NCI-H748 treated with DMSO at 0.1 percent for 48 hours (cell line): Measurements from ENCODE around the gene MICA.
"Not testable (repeated sequence)": the region's sequence is repeated elsewhere in the genome, so short reads cannot be mapped to it uniquely, and the experiment has no call there.

ENCODE experiments used
- DNase-seq: peaks from one replicate; lab custom pipeline; 2025; lab: John Stamatoyannopoulos, UW

The MICA gene

GRCh38 chr6:31383149-31383548 lies 20.2 kb upstream of the MICA start:
- DNase-seq, result no peak

GRCh38 chr6:31385041-31385440 lies 18.4 kb upstream of the MICA start:
- DNase-seq, result no peak

- no peak for DNase-seq
These were observed 17.3 kb upstream of the MICA start for GRCh38 chr6:31386099-31386498.

- DNase-seq, result no peak
These were observed 16.4 kb upstream of the MICA start for GRCh38 chr6:31386977-31387376.

- DNase-seq, result not testable (repeated sequence)
These were observed 14.2 kb upstream of the MICA start for GRCh38 chr6:31388916-31389801.

- DNase-seq, result not testable (repeated sequence)
These were observed 13.6 kb upstream of the MICA start for GRCh38 chr6:31389802-31390132.

GRCh38 chr6:31393932-31394331 lies 9.5 kb upstream of the MICA start:
- DNase-seq, result no peak

- no peak for DNase-seq
These were observed 9.0 kb upstream of the MICA start for GRCh38 chr6:31394381-31394780.

GRCh38 chr6:31395832-31396231 lies 7.6 kb upstream of the MICA start:
- no peak for DNase-seq

DNA sequence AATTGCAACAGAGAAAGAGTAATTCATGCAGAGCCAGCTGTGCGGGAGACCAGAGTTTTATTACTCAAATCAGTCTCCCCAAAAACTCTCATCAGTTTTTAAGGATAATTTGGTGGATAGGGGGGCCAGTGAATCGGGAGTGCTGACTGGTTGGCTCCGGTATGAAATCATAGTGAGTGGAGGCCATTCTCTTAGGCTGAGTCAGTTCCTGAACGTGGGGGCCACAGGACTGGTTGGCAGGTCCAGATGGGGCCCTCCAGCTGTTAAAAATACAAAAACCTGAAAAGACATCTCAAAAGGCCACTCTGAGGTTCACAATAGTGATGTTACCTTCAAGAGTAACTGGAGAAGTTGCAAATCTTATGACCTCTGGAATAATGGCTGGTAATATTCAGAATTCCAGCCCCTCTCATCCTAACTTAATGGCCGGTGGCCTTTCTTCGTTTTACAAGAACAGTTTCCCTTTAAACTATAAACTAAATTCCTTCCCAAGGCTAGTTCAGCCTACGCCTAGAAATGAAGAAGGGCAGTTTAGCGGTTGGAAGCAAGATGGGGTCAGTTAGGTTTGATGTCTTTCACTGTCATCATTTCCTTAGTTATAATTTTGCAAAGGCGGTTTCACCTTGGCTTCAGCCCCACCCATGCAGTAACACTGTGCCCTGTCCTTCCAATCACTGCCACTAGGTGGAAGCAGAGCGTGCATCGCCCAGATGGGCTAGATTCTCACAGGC lies 6.8 kb upstream of the MICA start:
- DNase-seq, result peak; percentile 45

- not testable (repeated sequence) for DNase-seq
These were observed 6.3 kb upstream of the MICA start for GRCh38 chr6:31397153-31397499.

GRCh38 chr6:31397901-31398525 lies 5.4 kb upstream of the MICA start:
- DNase-seq, result no peak

- peak; percentile 29 for DNase-seq
These were observed 3.6 kb upstream of the MICA start for GRCh38 chr6:31399589-31400466.

DNA sequence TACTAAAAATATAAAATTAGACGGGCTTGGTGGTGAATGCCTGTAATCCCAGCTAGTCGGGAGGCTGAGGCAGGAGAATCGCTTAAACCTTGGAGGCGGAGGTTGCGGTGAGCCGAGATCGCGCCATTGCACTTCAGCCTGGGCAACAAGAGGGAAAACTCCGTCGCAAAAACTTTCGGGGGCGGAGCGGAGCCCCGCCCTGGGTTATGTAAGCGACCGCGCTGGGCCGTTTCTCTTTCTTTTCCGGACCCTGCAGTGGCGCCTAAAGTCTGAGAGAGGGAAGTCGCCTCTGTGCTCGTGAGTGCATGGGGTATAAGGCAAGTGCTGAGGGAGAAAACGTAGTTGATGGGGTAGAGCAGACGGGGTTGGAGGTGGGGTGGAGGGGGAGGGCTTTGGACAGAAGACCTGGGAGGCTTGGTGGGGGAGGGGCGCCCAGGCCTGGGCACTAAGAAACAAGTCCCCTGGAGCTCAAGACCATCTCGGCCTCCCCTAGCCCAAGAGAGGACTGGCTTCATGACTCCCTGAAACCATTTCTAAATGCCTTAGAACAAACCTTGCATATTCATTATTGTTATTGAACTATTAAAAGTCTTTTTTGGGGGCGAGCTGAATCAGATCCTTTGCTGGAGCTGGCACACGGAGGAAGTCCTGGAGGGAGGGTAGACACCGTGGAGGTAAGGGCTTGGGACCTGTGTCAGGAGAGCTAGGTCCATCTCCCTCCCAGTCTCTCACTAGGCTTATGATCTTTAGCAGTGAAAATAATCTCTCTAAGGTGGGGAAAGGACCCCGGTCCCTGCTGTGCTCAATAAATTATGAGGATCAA lies 2.7 kb upstream of the MICA start:
- DNase-seq, result no peak

DNA sequence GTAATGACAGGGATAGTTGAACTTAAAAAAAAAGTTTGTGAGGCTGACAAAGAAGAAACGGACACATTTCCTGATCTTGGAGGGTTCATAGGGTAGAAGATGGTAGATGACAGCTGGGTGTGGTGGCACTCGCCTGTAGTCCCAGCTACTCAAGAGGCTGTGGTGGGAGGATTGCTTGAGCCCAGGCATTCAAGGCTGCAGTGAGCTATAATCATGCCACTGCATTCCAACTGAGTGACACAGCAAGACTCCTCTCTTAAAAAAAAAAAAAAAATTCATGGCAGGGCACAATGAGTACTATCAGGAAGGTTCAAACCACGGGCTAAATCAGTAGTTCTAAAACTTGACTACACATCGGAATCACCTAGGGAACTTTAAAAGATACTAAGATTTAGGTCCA lies 2.0 kb upstream of the MICA start:
- no peak for DNase-seq

DNA sequence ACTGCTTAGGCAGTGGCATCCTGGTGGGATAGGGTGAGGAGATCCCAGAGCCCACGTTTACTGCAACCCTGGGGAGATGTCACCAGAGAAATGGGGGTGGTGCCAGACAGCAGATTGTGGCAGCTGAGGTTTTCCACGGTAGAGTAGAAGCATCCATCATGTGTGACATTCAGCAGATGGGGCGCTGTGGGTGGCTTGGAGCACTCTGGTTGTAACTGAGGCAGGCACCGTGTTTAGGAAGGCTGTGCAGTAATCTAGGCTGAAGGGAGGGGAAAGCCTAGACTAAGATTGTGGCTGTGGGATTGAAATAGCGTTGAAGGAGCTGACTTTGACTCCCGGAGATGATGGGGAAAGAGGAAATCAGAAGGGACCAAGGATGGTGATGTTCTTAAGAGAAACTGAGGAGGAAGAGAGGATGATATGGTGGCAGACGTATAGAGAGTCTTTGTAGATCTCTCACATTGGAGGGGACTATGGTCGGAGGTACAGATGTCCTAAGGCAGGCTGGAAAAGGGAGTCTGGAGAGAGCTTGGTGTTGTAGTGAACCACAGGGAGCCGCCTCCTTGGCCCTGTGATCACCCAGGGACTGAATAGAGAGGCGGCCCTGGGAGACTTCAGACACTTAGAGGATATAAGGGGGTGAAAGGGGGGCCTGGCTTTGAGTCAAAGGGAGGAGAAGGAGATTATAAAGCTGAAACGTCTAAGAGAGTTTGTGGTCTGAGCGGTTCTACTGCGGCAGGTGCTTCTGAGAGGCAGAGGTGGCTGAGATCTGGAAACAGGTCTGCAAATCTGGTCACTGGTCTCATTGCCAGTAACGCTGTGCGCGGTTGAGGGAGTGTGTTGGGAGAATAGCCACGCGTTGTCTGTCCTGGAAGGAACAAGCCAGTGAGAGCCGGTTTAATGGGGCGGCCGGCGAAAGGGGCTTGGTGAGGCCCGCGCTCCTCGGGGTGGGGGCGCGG lies 792 bp upstream of the MICA start:
- DNase-seq, result no peak

GRCh38 chr6:31404061-31404364 lies 618 bp downstream of the MICA start:
- not testable (repeated sequence) for DNase-seq

DNA sequence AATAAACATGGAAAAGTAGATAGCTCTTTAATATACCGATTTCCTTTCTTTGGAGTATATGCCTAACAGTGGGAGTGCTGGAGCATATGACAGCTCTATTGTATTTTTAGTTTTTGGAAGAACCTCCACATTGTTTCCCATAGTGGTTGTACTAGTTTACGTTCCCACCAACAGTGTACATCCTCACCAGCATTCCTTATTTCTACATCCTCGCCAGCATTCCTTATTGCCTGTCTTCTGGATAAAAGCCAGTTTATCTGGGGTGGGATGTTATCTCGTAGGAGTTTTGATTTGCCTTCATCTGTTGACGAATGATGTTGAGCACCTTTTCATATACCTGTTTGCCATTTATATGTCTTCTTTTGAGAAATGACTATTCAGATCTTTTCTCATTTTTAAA lies 2.6 kb downstream of the MICA start:
- no peak for DNase-seq

- DNase-seq, result no peak
These were observed 4.3 kb downstream of the MICA start for GRCh38 chr6:31407699-31408098.

GRCh38 chr6:31412506-31412905 lies 9.1 kb downstream of the MICA start:
- no peak for DNase-seq
